GM18867 (cell line): ENCODE results near the gene MED7.

Source experiments
- ATAC-seq: cut with Tn5 transposase; IDR thresholded peaks from one replicate; pipeline ENCODE4 v1.9.1; 2021; ENCODE audit warnings: mild to moderate bottlenecking, moderate library complexity; ENCODE audit not compliant: unreplicated experiment

MED7 gene

DNA sequence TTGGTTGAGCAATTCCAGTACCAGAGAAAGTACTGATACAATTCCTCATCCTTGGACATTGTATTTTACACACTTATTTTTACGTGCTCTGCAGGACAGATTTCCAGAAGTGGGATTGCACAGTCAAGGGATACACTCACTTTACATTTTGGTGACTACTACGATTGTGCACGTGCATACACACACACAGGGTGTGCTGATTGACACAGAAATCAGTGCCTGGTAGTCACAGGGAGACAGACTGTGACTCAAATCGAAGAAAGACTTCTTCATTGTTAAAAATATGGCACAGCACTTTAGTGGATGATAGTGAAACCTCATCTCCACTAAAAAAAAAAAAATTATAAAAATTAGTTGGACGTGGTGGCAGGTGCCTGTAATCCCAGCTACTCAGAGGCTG is 21.9 kb upstream of the MED7 start:
- no peak for ATAC-seq

DNA sequence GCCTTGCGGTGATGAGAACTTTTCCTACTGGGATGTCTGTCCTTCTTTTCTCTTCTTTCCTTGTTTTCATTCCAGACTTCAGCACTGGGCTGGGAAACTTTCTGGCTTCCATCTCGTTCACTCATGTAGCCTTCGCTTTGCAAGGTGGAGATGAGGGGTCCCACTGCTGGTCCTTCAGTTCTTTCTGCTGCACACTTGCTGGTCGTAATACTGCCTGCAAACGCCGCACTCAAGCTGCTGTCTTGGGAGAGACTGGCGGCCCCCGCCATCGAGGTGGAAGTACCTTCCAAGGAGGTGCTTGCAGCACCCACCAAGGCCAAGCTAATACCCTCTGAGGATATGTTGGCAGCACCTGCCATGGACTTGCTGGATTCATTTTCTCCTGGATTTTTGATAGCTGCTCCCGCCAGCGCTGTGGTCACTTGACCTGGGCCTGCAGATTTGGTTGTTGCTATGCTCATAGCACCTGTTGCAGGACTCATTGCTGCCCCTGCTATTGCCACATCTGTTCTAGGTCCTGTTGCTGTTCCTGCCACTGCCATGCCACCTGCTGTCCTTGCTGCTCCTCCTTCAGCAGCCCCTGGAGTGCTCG is 20.4 kb upstream of the MED7 start:
- no peak for ATAC-seq

DNA sequence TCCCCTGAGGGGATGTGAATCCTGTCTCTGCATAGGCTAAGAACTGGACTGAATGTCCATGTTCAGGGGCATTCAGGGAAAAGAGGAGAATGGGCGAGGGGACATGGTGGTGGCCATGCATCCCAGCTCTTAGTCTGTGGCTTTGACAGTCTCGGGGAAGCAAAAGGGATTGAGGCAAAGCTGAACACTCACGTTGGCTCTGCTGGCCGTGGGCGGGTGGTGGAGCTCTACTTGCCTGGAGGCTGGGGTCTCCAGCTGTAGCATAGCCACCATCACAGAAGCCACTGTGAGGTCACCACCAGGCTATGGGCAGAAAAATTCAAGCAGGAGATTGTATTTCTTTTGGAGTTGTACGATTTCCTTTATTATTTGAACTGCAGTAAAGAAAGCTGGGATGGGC is 19.3 kb upstream of the MED7 start:
- ATAC-seq: no peak

DNA sequence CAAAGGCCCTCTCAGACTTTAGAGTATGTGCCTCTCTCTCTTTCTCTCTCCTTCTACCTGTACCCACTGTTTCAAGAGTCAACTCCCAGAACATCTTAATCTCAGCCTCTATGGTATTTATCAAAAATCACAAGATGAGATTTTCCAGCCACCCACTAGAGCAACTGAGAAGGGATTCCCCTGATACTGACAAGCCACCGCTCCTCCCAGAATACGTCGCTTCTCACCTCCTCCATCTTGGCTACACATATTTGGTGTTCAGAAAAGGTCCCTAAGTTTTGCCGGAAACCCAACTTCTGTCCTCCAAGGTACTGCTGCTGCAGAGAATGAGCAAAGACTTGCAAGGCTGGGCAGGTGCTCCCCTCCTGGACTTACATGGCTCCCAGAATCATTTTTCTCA is 17.3 kb upstream of the MED7 start:
- ATAC-seq: no peak

DNA sequence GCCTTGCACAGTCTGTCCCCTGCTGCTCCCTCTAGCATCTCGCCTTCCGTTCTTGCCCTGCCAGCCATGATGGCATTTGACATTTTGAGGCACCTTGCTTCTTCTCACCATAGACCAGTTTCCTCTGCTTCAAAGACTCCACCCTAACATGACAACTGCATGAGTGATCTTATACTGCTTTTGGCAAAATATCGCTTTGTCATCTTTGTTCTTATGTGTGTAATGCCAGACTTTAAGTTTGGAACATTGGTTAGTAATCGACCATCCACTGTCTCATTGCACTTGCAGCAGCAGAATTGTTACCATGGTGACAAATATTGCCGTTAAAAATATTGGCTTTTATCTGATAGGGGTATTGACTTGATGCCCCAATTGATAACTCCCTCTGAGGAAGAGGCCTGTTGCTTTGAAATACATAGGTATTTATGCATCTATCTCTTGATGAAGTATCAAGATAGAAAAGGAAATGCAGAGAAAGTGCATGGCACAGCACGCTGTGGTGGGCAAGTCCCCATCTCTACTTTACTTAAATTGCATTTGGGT is 16.6 kb upstream of the MED7 start:
- ATAC-seq: no peak

DNA sequence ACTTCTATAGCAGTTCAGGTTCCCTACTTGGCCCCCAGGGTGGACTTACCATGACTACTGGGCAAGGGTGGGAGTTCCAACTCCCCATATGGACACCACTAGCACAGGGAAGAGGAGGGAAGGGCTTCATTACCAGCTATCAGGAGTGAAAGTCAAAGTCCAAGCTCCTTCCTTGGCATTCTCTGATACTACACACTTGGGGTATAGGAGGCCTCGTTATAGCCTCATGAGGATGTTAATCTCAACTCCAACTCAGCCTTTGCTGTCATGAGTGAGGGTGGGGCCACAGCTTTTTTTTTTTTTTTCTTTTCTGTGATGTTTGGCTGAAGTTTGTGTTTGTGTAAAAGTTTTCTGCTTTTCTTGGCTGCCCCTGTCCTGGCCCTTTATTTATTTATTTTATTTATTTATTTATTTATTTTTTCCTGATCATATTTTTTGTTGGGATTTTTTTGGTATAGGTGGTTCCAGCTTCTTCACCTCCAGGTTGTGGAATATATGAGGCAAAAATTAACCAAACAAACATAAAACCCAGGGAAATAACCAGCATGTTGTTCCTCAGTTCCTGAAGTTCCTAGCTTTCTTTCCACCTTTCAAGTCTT is 14.7 kb upstream of the MED7 start:
- no peak for ATAC-seq

DNA sequence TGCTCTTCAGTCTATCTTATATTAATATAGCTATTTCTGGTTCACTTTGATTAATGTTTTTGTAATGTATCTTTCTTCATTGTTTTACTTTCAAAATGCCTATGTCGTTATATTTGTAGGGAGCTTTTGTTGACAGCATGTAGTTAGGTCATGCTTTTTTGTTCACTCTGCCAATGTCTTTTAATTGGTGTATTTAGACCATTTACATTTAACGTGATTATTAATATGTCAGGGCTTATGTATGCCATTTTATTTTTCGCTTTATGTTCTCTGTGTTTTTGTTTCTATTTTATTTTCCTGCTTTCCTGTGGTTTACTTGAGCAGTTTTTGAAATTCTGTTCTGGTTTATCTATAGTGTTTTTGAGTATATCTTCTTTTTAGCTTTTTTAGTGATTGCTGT is 12.6 kb upstream of the MED7 start:
- no peak for ATAC-seq

DNA sequence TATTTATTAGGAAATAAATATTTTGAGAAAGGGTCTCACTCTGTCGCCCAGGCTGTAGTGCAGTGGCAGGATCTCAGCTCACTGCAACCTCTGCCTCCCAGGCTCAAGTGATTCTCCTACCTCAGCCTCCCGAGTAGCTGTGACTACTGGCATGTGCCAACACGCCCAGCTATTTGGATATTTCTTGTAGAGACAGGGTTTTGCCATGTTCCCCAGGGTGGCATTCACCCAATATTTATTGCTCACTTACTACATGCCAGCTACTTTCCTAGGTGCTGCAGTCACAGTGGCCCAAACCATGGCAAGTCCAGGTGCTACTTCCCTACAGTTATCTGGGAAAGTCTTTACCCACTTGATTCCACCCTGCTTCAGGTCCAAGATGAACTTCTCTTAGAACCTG is 8.3 kb upstream of the MED7 start:
- ATAC-seq: no peak

DNA sequence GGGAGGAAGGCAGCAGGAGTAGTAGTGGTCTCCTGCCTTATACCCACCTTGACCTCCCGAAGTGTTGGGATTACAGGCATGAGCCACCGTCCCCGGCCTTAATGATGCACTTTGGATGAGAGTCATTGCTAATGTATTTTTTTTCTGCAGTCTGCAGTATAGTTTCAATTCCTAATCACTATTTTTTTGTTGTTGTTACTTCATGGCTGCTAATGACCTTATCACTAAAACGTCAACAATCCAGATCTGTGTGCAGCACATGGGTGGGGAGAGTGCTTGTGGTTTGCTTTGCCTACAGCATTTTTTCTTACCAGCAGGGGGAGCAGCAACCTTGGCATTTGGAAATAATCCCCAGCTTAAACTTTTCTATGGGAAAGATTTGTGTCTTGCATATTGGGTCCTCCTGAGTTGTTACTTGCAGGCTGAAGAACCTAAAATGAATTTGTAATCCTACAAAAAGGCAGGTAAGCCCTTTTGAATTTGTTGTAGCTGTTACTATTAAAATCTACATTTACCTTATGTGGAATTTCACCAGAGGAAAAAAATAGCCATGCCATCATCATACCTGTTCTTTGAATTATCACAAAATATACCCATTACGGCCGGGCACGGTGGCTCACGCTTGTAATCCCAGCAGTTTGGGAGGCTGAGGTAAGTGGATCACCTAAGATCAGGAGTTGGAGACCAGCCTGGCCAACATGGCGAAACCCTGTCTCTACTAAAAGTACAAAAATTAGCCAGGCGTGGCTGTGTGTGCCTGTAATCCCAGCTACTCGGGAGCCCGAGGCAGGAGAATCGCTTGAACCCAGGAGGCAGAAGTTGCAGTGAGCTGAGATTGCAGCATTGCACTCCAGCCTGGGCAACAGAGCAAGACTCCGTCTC is 6.3 kb upstream of the MED7 start:
- peak; percentile 78 for ATAC-seq

DNA sequence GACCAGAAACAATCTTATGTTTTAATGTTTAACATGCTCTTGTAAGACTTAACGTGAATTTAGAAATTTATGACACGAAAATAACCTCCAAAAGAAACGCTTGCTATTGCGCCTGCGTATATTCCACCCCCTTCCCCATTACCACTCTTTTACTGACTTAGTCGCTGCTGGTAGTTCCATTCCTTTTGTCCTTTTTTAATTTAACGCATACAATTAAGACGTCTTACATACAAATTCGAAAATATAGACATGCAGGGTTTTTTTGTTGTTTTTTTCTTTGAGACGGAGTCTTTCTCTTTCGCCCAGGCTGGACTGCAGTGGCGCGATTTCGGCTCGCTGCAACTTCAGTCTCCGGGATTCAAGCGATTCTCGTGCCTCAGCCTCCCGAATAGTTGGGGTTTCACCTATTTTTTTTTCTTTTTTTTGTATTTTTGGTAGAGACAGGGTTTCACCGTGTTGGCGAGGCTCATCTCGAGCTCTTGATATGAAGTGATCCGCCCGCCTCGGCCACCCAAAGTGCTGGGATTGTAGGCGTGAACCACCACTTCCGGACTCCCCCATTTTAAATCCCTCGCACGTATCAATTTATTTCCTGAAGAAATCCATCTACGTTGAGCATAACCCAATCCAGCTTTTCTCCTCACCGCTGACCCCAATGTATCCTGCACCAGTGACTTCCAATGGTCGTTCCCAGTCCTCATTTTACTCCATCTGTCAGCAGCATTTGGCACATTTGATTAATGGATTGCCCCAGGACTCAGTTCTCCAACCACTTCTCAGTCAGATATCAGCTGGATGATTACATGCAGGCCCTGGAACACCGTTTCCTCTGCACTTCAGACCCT is 684 bp upstream of the MED7 start:
- peak; percentile 35 for ATAC-seq

DNA sequence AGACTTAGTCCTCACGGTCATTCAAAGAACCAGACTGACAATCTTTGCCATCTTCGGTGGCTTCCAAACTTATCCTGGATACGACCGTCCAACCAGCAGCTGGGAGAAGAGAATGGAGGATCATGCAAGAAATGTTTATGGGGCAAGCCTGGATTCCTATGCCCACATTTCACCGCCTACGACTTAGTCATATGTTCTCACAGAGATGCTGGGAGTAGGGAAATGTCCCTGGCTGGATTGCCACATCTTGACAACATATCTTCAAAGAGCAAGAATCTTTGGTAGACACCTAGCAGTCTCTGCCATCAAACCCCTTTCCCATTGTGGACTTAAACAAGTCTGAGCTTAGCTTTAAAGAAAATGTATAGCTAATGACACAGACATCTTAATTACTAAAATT is 5.0 kb downstream of the MED7 start:
- ATAC-seq: no peak

DNA sequence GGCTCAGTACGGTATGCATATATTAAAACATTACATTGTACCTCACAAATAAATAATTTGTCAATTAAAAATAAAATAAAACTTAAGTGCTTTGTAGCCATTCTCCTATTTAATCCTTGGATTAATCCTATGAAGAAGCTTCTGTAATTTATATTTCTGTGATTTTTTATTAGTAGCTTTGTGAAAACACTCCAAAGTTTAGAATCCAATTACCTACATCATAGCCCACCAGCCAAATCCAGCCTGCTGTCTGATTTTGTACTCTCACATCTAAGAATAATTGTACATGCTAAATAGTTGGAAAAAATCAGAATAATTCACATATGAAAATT is 10.4 kb downstream of the MED7 start:
- ATAC-seq: no peak

DNA sequence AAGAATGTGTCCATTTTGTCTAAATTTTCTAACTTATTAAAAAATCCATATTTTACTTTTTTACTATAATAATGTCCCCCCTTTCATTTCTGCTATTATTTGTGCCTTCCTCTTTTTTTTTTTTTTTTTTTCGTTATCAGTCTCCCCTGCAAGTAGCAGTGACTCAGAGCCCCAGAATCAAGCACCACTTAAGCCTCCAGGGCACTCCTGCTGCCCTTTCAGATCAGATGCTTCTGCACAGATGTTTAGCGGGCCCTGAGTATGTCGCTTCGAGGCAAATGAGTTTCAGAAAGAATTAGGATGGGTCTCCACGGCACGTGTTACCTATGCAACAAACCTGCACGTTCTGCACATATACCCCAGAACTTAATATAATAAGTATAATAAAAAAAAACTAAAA is 11.7 kb downstream of the MED7 start:
- peak; percentile 65 for ATAC-seq

DNA sequence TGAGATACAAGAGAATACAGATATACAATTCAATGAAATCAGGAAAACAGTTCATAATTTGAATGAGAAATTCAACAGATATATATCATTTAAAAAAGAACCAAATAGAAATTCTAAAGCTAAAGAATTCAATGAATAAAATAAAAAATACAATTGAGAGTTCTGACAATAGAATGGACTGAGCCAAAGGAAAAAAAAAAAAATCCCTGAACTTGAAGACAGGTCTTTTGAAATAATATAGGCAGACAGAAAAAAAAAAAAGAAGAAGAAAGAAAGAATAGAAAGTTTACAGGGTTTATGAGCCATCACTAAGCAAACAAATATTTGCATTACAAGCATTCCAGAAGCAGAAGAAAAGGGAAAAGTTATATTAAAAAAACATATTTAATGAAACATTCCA is 21.0 kb downstream of the MED7 start:
- ATAC-seq: no peak

DNA sequence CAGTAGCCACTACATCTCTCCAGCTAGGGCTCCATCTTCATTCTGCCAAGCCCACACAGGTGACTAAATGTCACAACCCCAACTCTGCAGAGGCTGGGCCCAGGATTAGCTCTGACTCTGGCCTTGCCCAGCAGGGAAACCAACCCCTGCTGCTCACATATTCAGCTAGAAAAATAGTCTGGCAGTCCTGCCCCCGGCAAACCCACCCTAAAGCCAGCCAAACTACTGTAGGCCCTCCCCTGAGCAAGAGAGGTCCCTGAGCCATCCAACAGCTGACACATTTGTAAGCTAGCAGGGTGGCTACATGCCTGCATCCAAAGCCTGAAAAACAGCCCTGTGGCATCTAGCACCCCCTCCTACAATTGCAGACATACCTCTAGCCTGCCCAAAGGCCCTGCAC is 22.6 kb downstream of the MED7 start:
- no peak for ATAC-seq

DNA sequence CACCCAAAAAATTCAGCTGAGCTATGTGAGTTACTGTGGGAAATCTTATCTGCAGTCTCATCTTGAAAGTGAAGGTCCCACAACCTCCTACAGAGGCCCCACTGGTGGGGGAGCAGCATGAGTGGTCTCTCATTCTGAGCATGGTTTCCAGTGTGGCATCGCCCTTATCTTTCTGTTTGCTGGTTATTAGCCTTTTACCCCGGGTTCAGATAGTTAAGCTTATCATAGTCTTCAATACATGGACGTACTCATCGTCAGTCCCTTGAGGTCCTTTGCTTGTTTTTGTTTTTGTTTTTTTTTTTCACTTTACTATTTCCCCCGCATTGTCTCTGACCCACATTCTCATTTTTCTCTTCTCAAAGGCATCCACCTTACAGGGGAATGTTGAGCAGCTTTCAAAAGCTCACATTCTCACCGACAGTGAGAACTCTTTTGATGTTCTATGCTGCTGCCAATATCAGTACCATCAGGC is 26.1 kb downstream of the MED7 start:
- peak; percentile 87 for ATAC-seq

DNA sequence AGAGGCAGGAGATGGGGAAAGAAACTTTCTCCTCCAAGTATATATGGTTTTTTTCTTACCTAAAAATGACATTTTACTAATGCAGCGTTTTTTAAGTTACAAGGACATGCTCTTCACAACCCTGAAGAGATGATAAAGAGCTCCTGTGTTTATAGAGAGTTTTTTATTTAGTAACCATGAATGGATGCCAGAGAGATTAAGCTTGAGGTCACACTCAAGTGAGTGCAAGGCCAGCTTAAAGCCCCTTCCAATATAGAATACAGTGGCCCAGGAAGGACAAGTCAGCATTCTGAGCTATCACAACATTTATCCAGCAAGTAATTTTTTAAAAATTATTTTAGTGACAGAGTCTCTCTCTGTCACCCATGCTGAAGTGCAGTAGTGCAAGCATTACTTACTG is 27.2 kb downstream of the MED7 start:
- no peak for ATAC-seq

DNA sequence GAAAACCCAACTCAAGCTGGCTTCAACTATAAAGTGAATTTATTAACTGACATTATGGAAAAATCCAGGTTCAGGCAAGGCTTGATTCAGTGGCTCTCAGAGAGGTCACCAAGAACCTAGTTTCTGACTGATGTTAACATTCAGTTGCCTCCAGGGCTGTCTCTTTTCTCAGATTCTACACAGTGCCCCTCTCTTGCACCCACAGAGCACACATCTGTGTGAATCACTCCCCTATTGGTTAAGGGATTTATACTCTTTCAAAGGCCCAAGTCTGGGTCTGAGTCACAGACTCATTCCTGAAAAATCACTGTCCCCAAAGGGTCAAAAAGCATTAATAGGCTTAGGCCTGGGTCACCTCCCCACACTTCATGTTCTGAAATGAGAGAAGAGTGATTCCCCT is 27.7 kb downstream of the MED7 start:
- no peak for ATAC-seq

DNA sequence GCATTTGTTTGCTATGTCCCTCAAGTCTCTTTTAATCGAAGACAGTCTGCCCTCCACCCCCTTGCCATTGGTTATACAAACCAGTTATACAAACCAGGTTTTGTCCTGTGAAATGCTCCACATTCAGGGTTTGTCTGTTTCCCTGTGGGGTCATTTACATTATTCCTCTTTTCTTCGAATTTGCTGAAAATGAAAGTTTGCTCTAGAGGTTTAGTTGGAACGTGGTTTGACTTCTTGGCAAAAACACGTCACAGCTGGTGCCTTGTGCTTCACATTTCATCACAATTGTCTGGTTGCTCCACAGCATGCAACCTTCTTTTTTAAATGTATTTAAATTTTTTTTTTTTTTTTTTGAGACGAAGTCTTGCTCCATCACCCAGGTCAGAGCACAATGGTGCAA is 29.7 kb downstream of the MED7 start:
- ATAC-seq: no peak

DNA sequence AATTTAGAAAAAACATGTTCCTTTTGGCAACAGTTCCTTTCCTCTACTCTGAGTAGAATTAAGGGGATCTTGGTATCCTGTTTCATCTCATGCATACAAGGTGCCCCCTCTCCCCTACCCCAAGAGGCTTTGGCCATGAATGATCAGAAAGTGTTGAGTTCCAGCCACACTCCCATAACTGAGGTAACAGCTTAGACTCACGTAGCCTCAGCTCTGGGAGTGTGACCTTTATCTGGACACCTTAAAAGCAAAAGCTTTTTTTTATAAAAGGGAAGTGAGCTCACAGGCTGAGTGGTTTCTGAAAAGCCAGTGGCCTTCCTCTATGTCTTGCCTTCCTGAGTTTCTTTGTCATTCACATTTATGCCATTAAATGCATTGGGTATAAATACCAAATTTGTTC is 32.9 kb downstream of the MED7 start:
- ATAC-seq: peak; percentile 77

DNA sequence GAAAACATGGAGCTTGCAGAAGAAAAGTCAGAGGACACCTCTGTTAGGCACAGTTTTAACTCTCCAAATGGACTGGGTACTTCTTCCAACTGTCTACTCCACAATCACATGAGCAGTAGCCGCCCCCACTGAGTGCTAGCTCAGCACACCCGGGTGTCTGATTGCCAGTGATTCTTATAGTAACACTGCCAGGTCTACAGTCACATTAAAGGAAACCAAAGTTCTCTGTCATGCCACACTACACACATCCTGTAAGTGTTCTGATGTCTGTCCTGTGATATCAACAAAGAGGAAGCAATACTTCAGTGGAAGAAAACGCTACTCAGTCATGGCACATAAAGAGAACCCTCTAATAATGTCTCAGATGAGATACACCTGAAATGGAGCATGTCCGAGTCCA is 33.7 kb downstream of the MED7 start, which contains the start of gene HAVCR2:
Gene HAVCR2, minus strand, starts transcription at position 69 of the 400 bp plus-strand sequence. Its CDS starts 61 bp downstream, at position 8.
- ATAC-seq: peak; percentile 85
